GM12878 (cell line): ENCODE data around the gene CA10. TPM values are rescaled to one million over a fixed set of nuclear protein-coding genes. Genes with fewer than 3 reads are reported as not detected.

Source experiments
- ATAC-seq: fragments of 200-7000 bp; cut with Tn5 transposase; 3 replicates; pipeline ENCODE4 v1.9.1; 2020; ENCODE audit warnings: mild to moderate bottlenecking, moderate library complexity
- BruUV-seq: library from RNA; stranded (reverse); fragments of 400-500 nt; replicated peaks from 2 replicates; lab custom pipeline; 2021; lab: Mats Ljungman, UMichigan
- CTCF ChIA-PET: fragments of 300-600 bp; sonication (Branson Sonifier 250); formaldehyde crosslinking; extraction: SDS; loops from one replicate; lab custom pipeline; 2021; ENCODE audit warnings: inconsistent platforms; lab: Yijun Ruan, JAX
- POLR2A ChIA-PET: fragments of 350-600 bp; formaldehyde crosslinking; extraction: SDS; loops from one replicate; lab custom pipeline; 2021; ENCODE audit warnings: inconsistent platforms; lab: Charles Lee
- RAD21 ChIA-PET: fragments of 300-600 bp; sonication (Branson Sonifier 250); formaldehyde crosslinking; loops from one replicate; lab custom pipeline; 2023; ENCODE audit warnings: antibody characterized with exemption; ENCODE audit not compliant: unreplicated experiment; lab: Charles Lee
- SMC1A ChIA-PET: fragments of 300-600 bp; sonication (Branson Sonifier 250); formaldehyde crosslinking; loops from one replicate; lab custom pipeline; 2023; ENCODE audit not compliant: unreplicated experiment, uncharacterized antibody; lab: Charles Lee
- DNase-seq: peaks from one replicate; pipeline ENCODE4 v3.0.0-alpha.2; 2011; ENCODE audit warnings: low read depth, low spot score
- FAIRE-seq: peaks from 3 replicates; lab custom pipeline; 2011; peaks lifted over from hg19 to GRCh38; lab: Jason Lieb, UNC
- H2AFZ ChIP-seq: 2 replicates; pipeline ENCODE4 v1.6.0; 2011; ENCODE audit warnings: low read depth, low read length, control low read depth; ENCODE audit not compliant: control insufficient read depth
- H3K27ac ChIP-seq: 2 replicates; pipeline ENCODE4 v1.5.1; 2011; ENCODE audit warnings: control low read depth; ENCODE audit not compliant: control insufficient read depth, insufficient read depth
- H3K27me3 ChIP-seq, 2 experiments: replicated peaks in 1 of 2; 2 replicates each; pipeline versions ENCODE4 v1.6.0 to v1.6.1; 2011; ENCODE audit warnings: low read length in 1 of 2; ENCODE audit not compliant: control insufficient read depth in 2 of 2, insufficient read depth in 2 of 2
- H3K36me3 ChIP-seq, 2 experiments: 2 replicates each; pipeline ENCODE4 v1.5.1; 2011; ENCODE audit warnings: low read length in 1 of 2; ENCODE audit not compliant: control insufficient read depth in 2 of 2, insufficient read depth in 2 of 2
- H3K4me1 ChIP-seq: 2 replicates; pipeline ENCODE4 v1.6.1; 2011; ENCODE audit warnings: mild to moderate bottlenecking, low read length, moderate library complexity, mixed read lengths; ENCODE audit not compliant: control insufficient read depth, insufficient read depth
- H3K4me2 ChIP-seq: 2 replicates; pipeline ENCODE4 v1.6.0; 2011; ENCODE audit warnings: control low read depth; ENCODE audit not compliant: control insufficient read depth, insufficient read depth
- H3K4me3 ChIP-seq: fragments of 200-600 bp; sonication (generic); 2 replicates; pipeline ENCODE4 v1.5.1; 2016
- H3K79me2 ChIP-seq: 2 replicates; pipeline ENCODE4 v1.6.0; 2011; ENCODE audit warnings: low read length; ENCODE audit not compliant: control insufficient read depth, insufficient read depth
- H3K9ac ChIP-seq: 2 replicates; pipeline ENCODE4 v1.8.0; 2011; ENCODE audit warnings: low read length, control low read depth, mixed read lengths; ENCODE audit not compliant: control insufficient read depth, insufficient read depth
- H3K9me3 ChIP-seq: replicated peaks from 3 replicates; pipeline ENCODE4 v1.5.1; 2011; ENCODE audit warnings: mild to moderate bottlenecking, low read length; ENCODE audit not compliant: control insufficient read depth, insufficient read depth
- H4K20me1 ChIP-seq: 2 replicates; pipeline ENCODE4 v1.6.0; 2011; ENCODE audit not compliant: control insufficient read depth, insufficient read depth
- BACH1 ChIP-seq: fragments of 450-650 bp; IDR thresholded peaks from 2 replicates; pipeline ENCODE4 v1.6.1; 2017; ENCODE audit warnings: mild to moderate bottlenecking, borderline replicate concordance
- BCL11A ChIP-seq: IDR thresholded peaks from 2 replicates; pipeline ENCODE4 v1.6.1; 2011; ENCODE audit warnings: low read depth, low read length
- CBX5 ChIP-seq: sonication (generic); IDR thresholded peaks from 2 replicates; pipeline ENCODE4 v1.6.1; 2016; ENCODE audit warnings: low read depth, moderate library complexity, mild to moderate bottlenecking, inconsistent platforms
- CEBPB ChIP-seq, 2 experiments: fragments of 150-350 bp in 1 of 2; IDR thresholded peaks; 2 replicates each; pipeline ENCODE4 v1.6.1; 2012 to 2014; ENCODE audit warnings: low read depth in 2 of 2, low read length in 2 of 2, borderline replicate concordance in 1 of 2, inconsistent platforms in 1 of 2
- ESRRA ChIP-seq: IDR thresholded peaks from 2 replicates; pipeline ENCODE4 v1.6.1; 2012; ENCODE audit warnings: mild to moderate bottlenecking, low read length, improper control_type of control experiment
- FOS ChIP-seq: IDR thresholded peaks from 3 replicates; pipeline ENCODE4 v1.6.1; 2011; ENCODE audit warnings: borderline replicate concordance; ENCODE audit not compliant: insufficient read length; ENCODE audit errors: extremely low read depth
- IKZF2 ChIP-seq, 2 experiments: fragments of 450-650 bp; IDR thresholded peaks; 2 replicates each; pipeline ENCODE4 v1.6.1; 2017; ENCODE audit warnings: mild to moderate bottlenecking in 2 of 2, moderate library complexity in 2 of 2
- JUNB ChIP-seq: IDR thresholded peaks from 2 replicates; pipeline ENCODE4 v1.6.1; 2016; ENCODE audit warnings: antibody characterized with exemption, mild to moderate bottlenecking
- NFIC ChIP-seq: IDR thresholded peaks from 2 replicates; pipeline ENCODE4 v1.6.1; 2012; ENCODE audit warnings: low read depth, mild to moderate bottlenecking, inconsistent platforms, low read length, moderate library complexity
- PML ChIP-seq: IDR thresholded peaks from 2 replicates; pipeline ENCODE4 v1.6.1; 2012; ENCODE audit warnings: low read length, inconsistent platforms
- RBBP5 ChIP-seq: fragments of 200-600 bp; sonication (generic); conservative IDR thresholded peaks from 2 replicates; pipeline ENCODE4 v1.6.1; 2016
- RUNX3 ChIP-seq: IDR thresholded peaks from 2 replicates; pipeline ENCODE4 v1.6.1; 2012; ENCODE audit warnings: low read length, inconsistent platforms
- SMAD1 ChIP-seq: fragments of 450-650 bp; IDR thresholded peaks from 2 replicates; pipeline ENCODE4 v1.6.1; 2018; ENCODE audit warnings: mild to moderate bottlenecking, low read depth; ENCODE audit not compliant: partially characterized antibody
- SMARCA5 ChIP-seq: fragments of 450-650 bp; IDR thresholded peaks from 2 replicates; pipeline ENCODE4 v1.6.1; 2017; ENCODE audit warnings: mild to moderate bottlenecking
- SPI1 ChIP-seq: IDR thresholded peaks from 2 replicates; pipeline ENCODE4 v1.6.1; 2011; ENCODE audit warnings: low read depth, mild to moderate bottlenecking, low read length, moderate library complexity, borderline replicate concordance; ENCODE audit not compliant: insufficient read depth
- TCF12 ChIP-seq: IDR thresholded peaks from 2 replicates; pipeline ENCODE4 v1.6.1; 2011; ENCODE audit warnings: low read depth, mild to moderate bottlenecking, low read length
- TCF7 ChIP-seq: IDR thresholded peaks from 2 replicates; pipeline ENCODE4 v1.6.1; 2014; ENCODE audit warnings: antibody characterized with exemption, borderline replicate concordance
- WGBS: methylation state at CpG from one replicate; pipeline ENCODE4 v1.1.6; 2016; ENCODE audit warnings: low lambda C conversion rate; ENCODE audit not compliant: insufficient replicate concordance, insufficient coverage; ENCODE audit errors: missing lambda C conversion rate; 5-methylcytosine and 5-hydroxymethylcytosine counted together
- in situ Hi-C: fragments of 300-500 bp; cut with MboI; formaldehyde crosslinking; loops from 9 replicates; pipeline ENCODE4 v1.14.3; 2018; ENCODE audit warnings: mixed read lengths
- intact Hi-C: fragments of 100-400 bp; cut with micrococcal nuclease; formaldehyde crosslinking; loops from one replicate; pipeline ENCODE4 v1.14.2; 2022; ENCODE audit not compliant: unreplicated experiment
- polyA plus RNA-seq, 11 experiments: library from polyadenylated mRNA; depleted of rRNA in 4 of 11; unstranded in 6 of 11; stranded (reverse) in 5 of 11; fragments of >200 nt; fragmentation: Nextera tagmentation in 4 of 11; fragmentation: Illumina TruSeq in 1 of 11; extraction: Ambion mirVana in 4 of 11; extraction: Trizol in 1 of 11; gene quantifications; 1 replicate in 1 of 11; 2 replicates in 10 of 11; pipeline versions ENCODE4 v1.2.1 to v1.2.3, GENCODE V29; 2011 to 2016; ENCODE audit warnings: inconsistent platforms in 2 of 11, missing spikeins in 2 of 11, low read depth in 1 of 11
- total RNA-seq, 4 experiments: library from RNA; depleted of rRNA in 3 of 4; stranded (reverse); fragments of >200 nt in 3 of 4; fragmentation: Illumina TruSeq in 1 of 4; extraction: Trizol in 1 of 4; gene quantifications; 2 replicates each; pipeline versions ENCODE4 v1.2.1 to v1.2.3, GENCODE V29; 2013 to 2021
- TF ChIP-seq, protein P1 (sequence below): fragments of 450-650 bp; IDR thresholded peaks from 2 replicates; pipeline ENCODE4 v1.6.1; 2016; ENCODE audit warnings: mild to moderate bottlenecking, moderate library complexity, borderline replicate concordance
- TF ChIP-seq, protein P2 (sequence below): IDR thresholded peaks from 2 replicates; pipeline ENCODE4 v1.6.1; 2012; ENCODE audit warnings: low read depth, low read length, improper control_type of control experiment
- TF ChIP-seq, protein P3 (sequence below): IDR thresholded peaks from 2 replicates; pipeline ENCODE4 v1.6.1; 2011; ENCODE audit warnings: mild to moderate bottlenecking, low read depth, low read length, moderate library complexity; ENCODE audit not compliant: insufficient replicate concordance

CA10 gene
- total and polyA plus RNA-seq, 10 of the 15 experiments (the other 5 are each of a cell fraction or from before 2014, with no cell fraction given) = not detected

DNA sequence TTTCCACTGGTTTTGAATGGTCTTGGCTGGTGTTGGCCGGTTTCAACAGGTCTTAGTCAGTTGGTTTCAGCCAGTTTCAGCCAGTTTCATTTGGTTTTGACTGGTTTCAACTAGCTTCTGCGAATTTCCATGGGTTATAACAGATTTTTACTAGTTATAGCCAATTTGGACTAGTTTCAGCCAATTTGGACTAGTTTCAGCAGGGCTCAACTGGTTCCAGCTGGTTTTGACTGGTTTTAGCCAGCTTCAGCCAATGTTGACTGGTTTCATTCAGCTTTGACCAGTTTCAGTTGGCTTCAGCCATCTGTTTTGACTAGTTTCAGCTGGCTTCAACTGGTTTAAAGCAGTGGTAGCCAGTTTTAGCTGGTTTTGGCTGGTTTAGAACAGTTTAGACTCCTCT is 465.6 kb downstream of the CA10 start:
- H3K27me3 ChIP-seq = no peaks in the 10 kb centered on the region
- no peaks in the 10 kb centered on the region for H3K4me1 ChIP-seq
- FAIRE-seq (no peak), DNase-seq (no peak), ATAC-seq (no peak)
- RAD21 ChIA-PET = no interaction called here
- H3K9ac ChIP-seq = no peak overlapping the region
- POLR2A ChIA-PET = no interaction called here
- no TSS peak for BruUV-seq
- intact Hi-C loops = no loop called here
- no peak overlapping the region for H2AFZ ChIP-seq
- H3K36me3 ChIP-seq = no peaks in the 10 kb centered on the region
- SMC1A ChIA-PET = interaction anchor here (0.6 to 1.3 kb wide), 2 partner anchors 15 to 140 kb away, joined by 3 read pairs; no protein-coding TSS in a partner anchor
- TF ChIP-seq RUNX3 (no peak), TCF12 (no peak), IKZF2 (IDR thresholded peaks at IDR 0.05) (no peak), SMARCA5 (no peak), RBBP5 (no peak), JUNB (no peak), NFIC (no peak), SPI1 (no peak), BCL11A (no peak), TCF7 (no peak), BACH1 (no peak), SMAD1 (no peak), ESRRA (no peak), CBX5 (no peak), FOS (no peak), PML (no peak), CEBPB (IDR thresholded peaks at IDR 0.05; ENCODE audit: borderline replicate concordance in 1 of 2, low read depth in 2 of 2, low read length in 2 of 2) (no peak)
- TF ChIP-seq, protein P1, sequence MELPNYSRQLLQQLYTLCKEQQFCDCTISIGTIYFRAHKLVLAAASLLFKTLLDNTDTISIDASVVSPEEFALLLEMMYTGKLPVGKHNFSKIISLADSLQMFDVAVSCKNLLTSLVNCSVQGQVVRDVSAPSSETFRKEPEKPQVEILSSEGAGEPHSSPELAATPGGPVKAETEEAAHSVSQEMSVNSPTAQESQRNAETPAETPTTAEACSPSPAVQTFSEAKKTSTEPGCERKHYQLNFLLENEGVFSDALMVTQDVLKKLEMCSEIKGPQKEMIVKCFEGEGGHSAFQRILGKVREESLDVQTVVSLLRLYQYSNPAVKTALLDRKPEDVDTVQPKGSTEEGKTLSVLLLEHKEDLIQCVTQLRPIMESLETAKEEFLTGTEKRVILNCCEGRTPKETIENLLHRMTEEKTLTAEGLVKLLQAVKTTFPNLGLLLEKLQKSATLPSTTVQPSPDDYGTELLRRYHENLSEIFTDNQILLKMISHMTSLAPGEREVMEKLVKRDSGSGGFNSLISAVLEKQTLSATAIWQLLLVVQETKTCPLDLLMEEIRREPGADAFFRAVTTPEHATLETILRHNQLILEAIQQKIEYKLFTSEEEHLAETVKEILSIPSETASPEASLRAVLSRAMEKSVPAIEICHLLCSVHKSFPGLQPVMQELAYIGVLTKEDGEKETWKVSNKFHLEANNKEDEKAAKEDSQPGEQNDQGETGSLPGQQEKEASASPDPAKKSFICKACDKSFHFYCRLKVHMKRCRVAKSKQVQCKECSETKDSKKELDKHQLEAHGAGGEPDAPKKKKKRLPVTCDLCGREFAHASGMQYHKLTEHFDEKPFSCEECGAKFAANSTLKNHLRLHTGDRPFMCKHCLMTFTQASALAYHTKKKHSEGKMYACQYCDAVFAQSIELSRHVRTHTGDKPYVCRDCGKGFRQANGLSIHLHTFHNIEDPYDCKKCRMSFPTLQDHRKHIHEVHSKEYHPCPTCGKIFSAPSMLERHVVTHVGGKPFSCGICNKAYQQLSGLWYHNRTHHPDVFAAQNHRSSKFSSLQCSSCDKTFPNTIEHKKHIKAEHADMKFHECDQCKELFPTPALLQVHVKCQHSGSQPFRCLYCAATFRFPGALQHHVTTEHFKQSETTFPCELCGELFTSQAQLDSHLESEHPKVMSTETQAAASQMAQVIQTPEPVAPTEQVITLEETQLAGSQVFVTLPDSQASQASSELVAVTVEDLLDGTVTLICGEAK = no peak
- TF ChIP-seq, protein P2, sequence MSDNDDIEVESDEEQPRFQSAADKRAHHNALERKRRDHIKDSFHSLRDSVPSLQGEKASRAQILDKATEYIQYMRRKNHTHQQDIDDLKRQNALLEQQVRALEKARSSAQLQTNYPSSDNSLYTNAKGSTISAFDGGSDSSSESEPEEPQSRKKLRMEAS = no peak
- TF ChIP-seq, protein P3, sequence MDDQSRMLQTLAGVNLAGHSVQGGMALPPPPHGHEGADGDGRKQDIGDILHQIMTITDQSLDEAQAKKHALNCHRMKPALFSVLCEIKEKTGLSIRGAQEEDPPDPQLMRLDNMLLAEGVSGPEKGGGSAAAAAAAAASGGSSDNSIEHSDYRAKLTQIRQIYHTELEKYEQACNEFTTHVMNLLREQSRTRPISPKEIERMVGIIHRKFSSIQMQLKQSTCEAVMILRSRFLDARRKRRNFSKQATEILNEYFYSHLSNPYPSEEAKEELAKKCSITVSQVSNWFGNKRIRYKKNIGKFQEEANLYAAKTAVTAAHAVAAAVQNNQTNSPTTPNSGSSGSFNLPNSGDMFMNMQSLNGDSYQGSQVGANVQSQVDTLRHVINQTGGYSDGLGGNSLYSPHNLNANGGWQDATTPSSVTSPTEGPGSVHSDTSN = no peak
- 2% methylated on average over 2 of the region's 2 CpGs for WGBS
- H4K20me1 ChIP-seq = no peaks in the 10 kb centered on the region
- CTCF ChIA-PET = interaction anchor here (0.6 kb wide), 1 partner anchor 420 kb away, joined by 4 read pairs; no protein-coding TSS in a partner anchor
- no peak overlapping the region for H3K27ac ChIP-seq
- H3K4me2 ChIP-seq = no peak overlapping the region
- H3K79me2 ChIP-seq = no peaks in the 10 kb centered on the region
- H3K9me3 ChIP-seq = no peaks in the 10 kb centered on the region
- in situ Hi-C loops = no loop called here
- no peak overlapping the region for H3K4me3 ChIP-seq
